Endothelial cell of umbilical vein (primary cell): ENCODE measurements around the gene TBC1D7. TPM values are rescaled to one million over a fixed set of nuclear protein-coding genes. Genes with fewer than 3 reads are reported as not detected.

Source experiments
- BruUV-seq: library from RNA; stranded (reverse); fragments of 400-500 nt; replicated peaks from 2 replicates; lab custom pipeline; 2021; lab: Mats Ljungman, UMichigan
- CTCF ChIA-PET: fragments of 300-600, 350-600 bp; sonication (Branson Sonifier 250); formaldehyde crosslinking; loops from one replicate; lab custom pipeline; 2021; ENCODE audit warnings: antibody characterized with exemption, inconsistent platforms; lab: Charles Lee
- POLR2A ChIA-PET: fragments of 300-600, 350-600 bp; sonication (Branson Sonifier 250); formaldehyde crosslinking; loops from one replicate; lab custom pipeline; 2021; ENCODE audit warnings: antibody characterized with exemption, inconsistent platforms; lab: Charles Lee
- DNase-seq: peaks from one replicate; pipeline ENCODE4 v3.0.0-alpha.2; 2011; ENCODE audit warnings: low read depth, low spot score
- FAIRE-seq: peaks from 2 replicates; lab custom pipeline; 2011; peaks lifted over from hg19 to GRCh38; lab: Jason Lieb, UNC
- H2AFZ ChIP-seq: 2 replicates; pipeline ENCODE4 v1.6.0; 2012; ENCODE audit warnings: low read depth, low read length, control low read depth, inconsistent platforms
- H3K27ac ChIP-seq: 2 replicates; pipeline ENCODE4 v1.5.1; 2011; ENCODE audit warnings: low read depth, mild to moderate bottlenecking, control low read depth, low read length, moderate library complexity; ENCODE audit not compliant: insufficient read depth
- H3K27me3 ChIP-seq, 2 experiments: 2 replicates each; pipeline versions ENCODE4 v1.6.0 to v1.6.1; 2011; ENCODE audit warnings: low read length in 2 of 2, mixed read lengths in 1 of 2; ENCODE audit not compliant: control insufficient read depth in 2 of 2, insufficient read depth in 2 of 2
- H3K36me3 ChIP-seq, 2 experiments: 2 replicates in 1 of 2; 3 replicates in 1 of 2; pipeline ENCODE4 v1.5.1; 2011; ENCODE audit warnings: low read length in 2 of 2, mild to moderate bottlenecking in 1 of 2, moderate library complexity in 1 of 2; ENCODE audit not compliant: control insufficient read depth in 2 of 2, insufficient read depth in 2 of 2; ENCODE audit errors: extremely low read depth in 1 of 2
- H3K4me1 ChIP-seq: 3 replicates; pipeline ENCODE4 v1.5.1; 2011; ENCODE audit warnings: mild to moderate bottlenecking, low read length; ENCODE audit not compliant: control insufficient read depth, insufficient read depth; ENCODE audit errors: extremely low read depth
- H3K4me2 ChIP-seq: 2 replicates; pipeline ENCODE4 v1.6.1; 2011; ENCODE audit warnings: low read length, control low read depth, mixed read lengths; ENCODE audit not compliant: insufficient read depth
- H3K4me3 ChIP-seq, 3 experiments: fragments of 200-600 bp in 1 of 3; sonication (generic), shearing (Covaris generic) in 1 of 3; replicated peaks in 1 of 3; 2 replicates each; pipeline ENCODE4 v1.5.1; 2011 to 2016; ENCODE audit warnings: control low read depth in 3 of 3, low read length in 3 of 3, mild to moderate bottlenecking in 2 of 3, inconsistent platforms in 1 of 3, low read depth in 1 of 3, moderate library complexity in 1 of 3; ENCODE audit not compliant: insufficient read depth in 1 of 3
- H3K79me2 ChIP-seq: 2 replicates; pipeline ENCODE4 v1.6.0; 2012; ENCODE audit warnings: low read length, inconsistent platforms; ENCODE audit not compliant: control insufficient read depth, insufficient read depth
- H3K9ac ChIP-seq: replicated peaks from 2 replicates; pipeline ENCODE3; 2011; ENCODE audit warnings: low read length, control low read depth; ENCODE audit not compliant: insufficient read depth; ENCODE audit errors: extremely low read depth
- H3K9me1 ChIP-seq: replicated peaks from 3 replicates; pipeline ENCODE4 v1.6.0; 2011; ENCODE audit warnings: mild to moderate bottlenecking, low read length; ENCODE audit not compliant: control insufficient read depth, insufficient read depth; ENCODE audit errors: extremely low read depth
- H3K9me3 ChIP-seq: replicated peaks from 2 replicates; pipeline ENCODE4 v1.5.1; 2012; ENCODE audit warnings: low read length, inconsistent platforms; ENCODE audit not compliant: control insufficient read depth, insufficient read depth
- H4K20me1 ChIP-seq: replicated peaks from 2 replicates; pipeline ENCODE3; 2011; ENCODE audit warnings: mild to moderate bottlenecking, low read length; ENCODE audit not compliant: control insufficient read depth, insufficient read depth; ENCODE audit errors: extremely low read depth
- EZH2 ChIP-seq: IDR thresholded peaks from 2 replicates; pipeline ENCODE4 v1.6.1; 2012; ENCODE audit warnings: borderline replicate concordance, low read depth, mild to moderate bottlenecking, moderate library complexity, low read length, inconsistent platforms; ENCODE audit not compliant: severe bottlenecking
- FOS ChIP-seq: IDR thresholded peaks from 2 replicates; pipeline ENCODE4 v1.6.1; 2011; ENCODE audit warnings: mild to moderate bottlenecking, low read length, moderate library complexity, borderline replicate concordance; ENCODE audit not compliant: insufficient read depth
- GATA2 ChIP-seq: IDR thresholded peaks from 2 replicates; pipeline ENCODE4 v1.7.0; 2011; ENCODE audit warnings: low read depth, mild to moderate bottlenecking, moderate library complexity, mixed read lengths, low read length; ENCODE audit not compliant: insufficient read length, insufficient read depth
- JUN ChIP-seq: IDR thresholded peaks from 2 replicates; pipeline ENCODE4 v1.6.1; 2011; ENCODE audit warnings: borderline replicate concordance, low read depth; ENCODE audit not compliant: insufficient read length, insufficient read depth
- MYC ChIP-seq: IDR thresholded peaks from one replicate; pipeline ENCODE4 v1.6.1; 2011; ENCODE audit warnings: mild to moderate bottlenecking, low read depth, low read length
- POLR2A ChIP-seq: IDR thresholded peaks from 2 replicates; pipeline ENCODE4 v1.6.1; 2012; ENCODE audit warnings: low read depth, mild to moderate bottlenecking, control low read depth, low read length
- POLR2AphosphoS5 ChIP-seq: IDR thresholded peaks from 2 replicates; pipeline ENCODE4 v1.6.1; 2012; ENCODE audit warnings: low read depth, mild to moderate bottlenecking, control low read depth, low read length, moderate library complexity; ENCODE audit not compliant: insufficient read depth
- dilution Hi-C: fragments of 300-500 bp; cut with MboI; formaldehyde crosslinking; loops from one replicate; pipeline ENCODE4 v1.15.0; 2019; ENCODE audit warnings: low sequenced_read_pairs; ENCODE audit not compliant: extremely low pct_ligation_motif_present
- intact Hi-C: fragments of 100-400 bp; cut with micrococcal nuclease; formaldehyde crosslinking; loops from one replicate; pipeline ENCODE4 v1.10.0; 2022
- polyA plus RNA-seq, 4 experiments: library from polyadenylated mRNA; depleted of rRNA in 3 of 4; stranded (reverse) in 3 of 4; unstranded in 1 of 4; fragments of >200 nt; gene quantifications; 2 replicates each; pipeline versions ENCODE4 v1.2.1 to v1.2.3, GENCODE V29; 2011 to 2012; ENCODE audit warnings: missing spikeins in 1 of 4
- total RNA-seq: library from RNA; stranded (reverse); gene quantifications from 2 replicates; pipeline ENCODE4 v1.2.3, GENCODE V29; 2021
- TF ChIP-seq, protein P1 (sequence below), 2 donors: IDR thresholded peaks; 1 replicate in 1 of 2; 2 replicates in 1 of 2; pipeline ENCODE4 v1.5.1; 2011; ENCODE audit warnings: low read length in 2 of 2, mild to moderate bottlenecking in 2 of 2, moderate library complexity in 2 of 2, control low read depth in 1 of 2, inconsistent platforms in 1 of 2, low read depth in 1 of 2; ENCODE audit not compliant: insufficient read depth in 1 of 2; ENCODE audit errors: extremely low read depth in 1 of 2
- TF ChIP-seq, protein P2 (sequence below): IDR thresholded peaks from 2 replicates; pipeline ENCODE4 v1.6.1; 2011; ENCODE audit not compliant: insufficient read depth, insufficient read length

Gene TBC1D7
- total and polyA plus RNA-seq, 2 donors (not counting 3 experiments of a cell fraction or from before 2014, with no cell fraction given) = 26.6 to 28.1 TPM

DNA sequence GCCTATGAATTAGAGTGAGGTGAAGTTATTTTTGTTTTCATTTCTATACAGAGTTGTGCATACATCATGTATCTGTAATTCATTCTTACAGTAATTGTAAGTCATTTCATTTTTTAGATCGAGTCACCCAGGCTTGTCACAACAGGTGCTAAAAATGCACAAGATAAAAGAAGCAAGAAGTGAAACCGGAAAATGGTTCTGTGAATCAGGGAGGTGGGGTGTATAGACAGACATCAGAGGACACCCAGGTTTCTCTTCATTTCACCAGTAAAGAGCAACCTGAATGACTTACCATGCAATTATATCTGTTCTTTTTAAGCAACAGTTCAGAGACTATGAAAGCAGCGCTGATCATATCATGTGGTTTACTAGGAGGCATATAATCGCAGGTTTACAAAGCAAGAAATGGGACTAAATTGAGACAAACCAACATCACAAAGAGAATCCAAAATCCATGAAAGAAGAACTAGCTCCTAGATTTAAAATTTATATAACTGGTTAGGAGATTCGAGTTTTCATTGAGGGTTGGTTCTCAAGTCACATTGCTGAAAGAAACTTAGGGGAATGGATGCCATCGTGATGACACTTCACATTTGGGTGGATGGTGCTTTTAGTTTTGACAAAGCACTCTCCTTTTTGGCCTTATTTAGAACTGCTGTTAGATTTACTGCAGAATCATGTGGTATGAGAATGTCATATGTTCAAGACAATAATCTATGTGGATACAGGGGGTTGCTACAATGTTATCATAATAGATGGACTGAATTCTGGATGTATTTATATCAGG, 27.9 kb upstream of the TBC1D7 start:
- FAIRE-seq = peak; percentile 26
- Histone ChIP-seq H3K36me3 (no peaks in the 10 kb centered on the region), H3K79me2 (no peaks in the 10 kb centered on the region), H3K4me1 (peaks cover 32% of the 10 kb centered on the region), H3K9me3 (no peaks in the 10 kb centered on the region), H3K9ac (peak overlapping the region; percentile 1), H3K27me3 (no peaks in the 10 kb centered on the region), H4K20me1 (no peaks in the 10 kb centered on the region), H3K27ac (peak overlapping the region; percentile 89), H3K4me3 (no peak overlapping the region), H3K9me1 (no peaks in the 10 kb centered on the region), H3K4me2 (peak overlapping the region; percentile 53), H2AFZ (no peak overlapping the region)
- ChIA-PET POLR2A (no interaction called here), CTCF (interaction anchor here (1.0 to 2.9 kb wide), 10 partner anchors 12 to 219 kb away, joined by 3 to 21 read pairs (median 4); partner anchors contain the start of genes GFOD1, SIRT5 and TBC1D7)
- intact Hi-C loops = loop anchor here (1.0 to 2.0 kb wide), 4 partner anchors 17 to 171 kb away; no protein-coding TSS in a partner anchor
- no peak for TF ChIP-seq POLR2A
- no peak for TF ChIP-seq MYC
- no peak for TF ChIP-seq FOS
- TF ChIP-seq GATA2 = no peak
- TF ChIP-seq POLR2AphosphoS5 = no peak
- no peak for TF ChIP-seq EZH2
- TF ChIP-seq, protein P1, sequence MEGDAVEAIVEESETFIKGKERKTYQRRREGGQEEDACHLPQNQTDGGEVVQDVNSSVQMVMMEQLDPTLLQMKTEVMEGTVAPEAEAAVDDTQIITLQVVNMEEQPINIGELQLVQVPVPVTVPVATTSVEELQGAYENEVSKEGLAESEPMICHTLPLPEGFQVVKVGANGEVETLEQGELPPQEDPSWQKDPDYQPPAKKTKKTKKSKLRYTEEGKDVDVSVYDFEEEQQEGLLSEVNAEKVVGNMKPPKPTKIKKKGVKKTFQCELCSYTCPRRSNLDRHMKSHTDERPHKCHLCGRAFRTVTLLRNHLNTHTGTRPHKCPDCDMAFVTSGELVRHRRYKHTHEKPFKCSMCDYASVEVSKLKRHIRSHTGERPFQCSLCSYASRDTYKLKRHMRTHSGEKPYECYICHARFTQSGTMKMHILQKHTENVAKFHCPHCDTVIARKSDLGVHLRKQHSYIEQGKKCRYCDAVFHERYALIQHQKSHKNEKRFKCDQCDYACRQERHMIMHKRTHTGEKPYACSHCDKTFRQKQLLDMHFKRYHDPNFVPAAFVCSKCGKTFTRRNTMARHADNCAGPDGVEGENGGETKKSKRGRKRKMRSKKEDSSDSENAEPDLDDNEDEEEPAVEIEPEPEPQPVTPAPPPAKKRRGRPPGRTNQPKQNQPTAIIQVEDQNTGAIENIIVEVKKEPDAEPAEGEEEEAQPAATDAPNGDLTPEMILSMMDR (IDR thresholded peaks at IDR 0.05; ENCODE audit: extremely low read depth in 1 of 2, insufficient read depth in 1 of 2, low read depth in 1 of 2, low read length in 2 of 2) = no peak
- TF ChIP-seq, protein P2, sequence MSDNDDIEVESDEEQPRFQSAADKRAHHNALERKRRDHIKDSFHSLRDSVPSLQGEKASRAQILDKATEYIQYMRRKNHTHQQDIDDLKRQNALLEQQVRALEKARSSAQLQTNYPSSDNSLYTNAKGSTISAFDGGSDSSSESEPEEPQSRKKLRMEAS = no peak
- no peak for TF ChIP-seq JUN
- DNase-seq = no peak
- BruUV-seq = no TSS peak
- dilution Hi-C loops = no loop called here
